ENCODE results near the gene DCAF17.
A peak's percentile ranks its signal among the peaks of the same experiment; 100 is the strongest.
"Not testable (repeated sequence)": the region's sequence is repeated elsewhere in the genome, so short reads cannot be mapped to it uniquely, and the experiment has no call there.

The DCAF17 gene

DNA sequence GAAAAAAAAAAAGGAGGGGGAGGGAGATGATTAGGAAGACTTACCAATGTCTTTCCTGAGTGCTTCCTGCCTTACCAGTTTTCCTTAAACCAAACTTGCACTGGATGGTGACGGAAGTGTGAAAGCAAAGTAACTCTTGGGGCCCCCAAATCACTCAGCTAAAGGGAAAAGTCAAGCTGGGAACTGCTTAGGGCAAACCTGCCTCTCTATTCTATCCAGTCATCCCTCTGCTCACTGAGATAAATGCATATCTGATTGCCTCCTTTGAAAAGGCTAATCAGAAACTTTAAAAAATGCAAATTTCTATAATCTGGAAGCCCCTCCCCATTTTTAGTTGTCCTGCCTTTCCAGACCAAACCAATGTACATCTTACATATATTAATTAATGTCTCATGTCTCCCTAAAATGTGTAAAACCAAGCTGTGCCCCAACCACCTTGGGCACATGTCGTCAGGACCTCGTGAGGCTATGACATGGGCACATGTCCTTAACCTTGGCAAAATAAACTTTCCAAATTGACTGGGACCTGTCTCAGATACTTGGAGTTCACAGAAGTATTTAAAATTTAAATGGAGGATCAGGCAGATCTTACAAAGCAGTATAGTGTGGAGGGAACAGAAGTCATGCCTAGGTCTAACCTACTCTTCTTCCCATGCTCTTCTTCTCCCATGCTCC lies 81.0 kb downstream of the DCAF17 start:
- DNase-seq (ENCODE audit: low spot score): no peak

DNA sequence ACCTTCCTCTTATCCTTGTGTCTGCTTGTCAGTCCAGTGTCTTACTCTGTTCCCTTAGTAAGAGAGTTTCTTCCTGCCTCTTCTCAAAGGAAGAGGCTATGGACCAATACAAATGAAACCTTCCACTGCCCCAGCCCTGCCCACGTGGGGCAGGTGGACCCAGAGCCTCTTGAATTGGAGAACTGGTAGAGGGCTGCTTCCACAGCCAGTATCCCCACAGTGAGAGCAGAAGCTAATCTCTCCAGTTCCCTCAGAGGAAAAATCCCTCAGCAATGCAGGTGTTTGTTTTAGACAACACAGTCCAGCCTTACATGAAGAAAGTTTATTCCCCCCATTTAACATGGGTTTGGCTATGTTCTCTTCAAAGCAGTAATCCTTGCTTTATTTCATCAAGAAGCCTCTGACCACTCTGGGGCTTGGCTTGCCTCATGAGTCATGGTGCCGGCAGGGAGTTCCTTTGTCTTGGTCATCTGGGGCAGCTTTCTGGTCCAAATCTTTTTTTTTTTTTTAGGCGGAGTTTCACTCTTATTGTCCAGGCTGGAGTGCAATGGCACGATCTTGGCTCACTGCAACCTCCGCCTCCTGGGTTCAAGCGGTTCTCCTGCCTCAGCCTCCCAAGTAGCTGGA lies 81.8 kb downstream of the DCAF17 start:
- no peak for DNase-seq (ENCODE audit: low spot score)

- no peak for DNase-seq (ENCODE audit: low spot score)
These were observed 82.8 kb downstream of the DCAF17 start for GRCh38 chr2:171516793-171517192.

DNA sequence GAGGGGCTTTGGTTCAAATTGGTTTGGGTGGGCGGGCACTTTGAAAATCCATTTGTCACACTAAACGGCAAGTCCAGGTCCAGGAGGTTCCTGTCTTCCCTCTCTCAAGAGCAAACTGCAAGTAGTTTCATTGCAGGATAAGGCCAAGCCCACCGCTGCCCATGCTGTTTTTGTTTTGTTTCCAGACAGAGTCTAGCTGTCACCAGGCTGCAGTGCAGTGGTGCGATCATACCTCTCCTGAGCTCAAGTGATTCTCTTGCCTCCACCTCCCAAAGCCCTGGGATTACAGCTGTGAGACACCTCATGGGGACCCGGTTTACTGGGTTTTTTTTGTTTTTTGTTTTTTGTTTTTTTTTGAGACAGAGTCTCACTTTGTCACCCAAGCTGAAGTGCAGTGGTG lies 86.4 kb downstream of the DCAF17 start:
- DNase-seq (ENCODE audit: low spot score): no peak

DNA sequence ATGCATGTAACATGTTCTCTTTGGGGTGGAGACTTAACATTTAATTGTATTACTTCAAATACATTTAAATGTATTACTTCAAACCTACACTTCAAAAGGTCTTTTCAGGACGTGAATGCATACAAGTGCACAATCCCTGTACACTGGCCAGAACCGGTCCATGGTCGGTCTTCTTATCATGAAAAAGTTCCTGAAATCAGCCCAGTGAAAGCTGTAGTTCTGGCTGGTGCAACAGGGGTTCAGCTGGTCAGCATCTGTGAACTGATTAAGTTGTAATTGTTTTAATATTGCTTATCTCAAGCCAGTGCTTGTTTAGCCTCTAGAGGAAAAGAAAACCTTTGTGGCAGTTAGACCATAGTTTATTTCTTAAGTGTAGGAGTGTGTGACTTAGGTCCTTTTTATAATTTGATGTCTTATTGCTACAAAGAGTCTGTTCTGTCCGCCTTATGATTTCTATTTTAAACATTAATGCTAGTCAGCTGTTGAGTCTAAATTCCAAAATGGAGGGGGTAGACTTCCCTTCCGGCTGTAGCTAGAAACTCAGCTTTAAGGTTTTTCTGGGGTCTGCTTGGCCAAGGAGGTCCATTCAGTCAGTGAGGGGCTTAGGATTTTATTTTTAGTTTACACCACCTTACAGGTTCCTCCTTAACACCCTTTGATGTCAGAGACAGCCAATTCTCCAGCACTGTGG lies 87.5 kb downstream of the DCAF17 start:
- DNase-seq (ENCODE audit: low spot score): no peak

- peak; percentile 48 for DNase-seq (ENCODE audit: low spot score)
These were observed 88.2 kb downstream of the DCAF17 start, which contains the start of gene CYBRD1 for GRCh38 chr2:171522052-171522787. Gene CYBRD1, plus strand, starts transcription at chr2:171522474. Its CDS starts 72 bp downstream, at chr2:171522546.

DNA sequence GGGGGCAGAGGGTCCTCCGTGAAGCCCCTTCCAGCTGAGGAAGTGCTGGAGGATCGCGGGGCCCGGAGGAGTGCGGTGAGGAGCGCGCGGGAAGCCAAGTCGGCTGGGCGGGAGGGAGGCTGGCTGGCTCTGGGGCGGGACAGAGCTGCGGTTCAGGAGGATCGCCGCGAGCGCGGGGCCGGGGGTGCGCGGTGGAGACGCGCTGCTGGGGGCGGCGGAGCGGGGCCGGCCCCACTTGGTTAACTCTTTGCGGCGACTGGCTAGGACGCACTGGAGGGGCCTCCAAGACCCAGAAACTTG lies 88.7 kb downstream of the DCAF17 start:
- DNase-seq (ENCODE audit: low spot score): peak; percentile 72

- DNase-seq (ENCODE audit: low spot score): peak; percentile 54
These were observed 89.3 kb downstream of the DCAF17 start for GRCh38 chr2:171523088-171524017.

DNA sequence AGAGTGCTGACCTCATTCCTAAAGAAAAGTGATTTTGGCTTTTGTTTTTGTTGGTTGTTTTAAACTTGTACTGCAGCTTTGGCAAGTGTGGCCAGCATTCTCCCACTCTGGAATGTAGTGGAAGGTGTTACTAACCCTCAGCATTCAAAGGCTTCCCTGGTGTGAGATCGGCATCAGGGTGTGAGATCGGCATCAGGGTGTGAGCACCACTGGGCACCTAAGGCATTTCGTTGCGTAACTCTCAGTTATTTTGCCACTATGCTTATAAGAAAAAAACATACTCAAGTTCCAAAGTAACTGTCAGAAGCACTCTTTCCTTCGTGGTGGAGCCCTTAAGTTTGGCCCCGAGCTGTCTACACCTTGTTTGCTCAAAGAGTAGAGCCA lies 90.0 kb downstream of the DCAF17 start:
- no peak for DNase-seq (ENCODE audit: low spot score)

DNA sequence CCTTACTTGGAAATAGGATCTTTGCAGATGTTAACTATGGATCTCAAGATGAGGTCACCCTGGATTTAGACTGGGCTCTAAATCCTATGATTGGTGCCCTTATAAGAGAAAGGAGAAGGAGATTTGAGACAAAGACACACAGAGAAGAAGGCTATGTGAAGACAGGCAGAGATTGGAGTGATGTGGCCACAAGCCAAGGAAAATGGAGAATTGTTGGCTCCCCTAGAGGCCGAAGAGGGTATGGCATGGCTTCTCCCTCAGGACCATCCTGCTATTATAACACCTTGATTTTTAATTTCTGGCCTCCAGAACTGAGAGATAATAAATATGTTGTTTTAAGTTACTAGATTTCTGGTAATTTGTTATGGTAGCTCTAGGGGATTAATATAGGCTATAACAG lies 95.9 kb downstream of the DCAF17 start:
- no peak for DNase-seq (ENCODE audit: low spot score)

DNA sequence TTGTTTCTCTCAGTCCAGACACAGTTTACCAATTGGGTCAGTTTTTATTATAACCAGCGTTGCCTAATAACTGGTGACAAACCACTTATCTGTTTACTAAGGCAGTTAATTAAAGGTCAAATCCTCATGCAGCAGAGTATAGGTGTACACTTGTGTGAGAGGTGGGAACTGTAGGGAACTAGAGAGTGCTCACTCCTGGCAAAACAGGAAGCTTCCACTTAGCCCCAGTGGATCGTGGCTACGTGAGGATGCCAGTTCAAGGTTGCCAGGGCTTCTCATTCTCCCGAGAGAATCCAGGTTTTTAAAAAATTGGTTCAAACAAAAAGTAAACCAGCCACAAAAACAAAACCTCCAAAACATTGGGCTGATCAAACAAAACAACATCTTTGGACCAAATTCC lies 96.4 kb downstream of the DCAF17 start:
- no peak for DNase-seq (ENCODE audit: low spot score)

GRCh38 chr2:171530859-171531258 lies 96.8 kb downstream of the DCAF17 start:
- not testable (repeated sequence) for DNase-seq (ENCODE audit: low spot score)

DNA sequence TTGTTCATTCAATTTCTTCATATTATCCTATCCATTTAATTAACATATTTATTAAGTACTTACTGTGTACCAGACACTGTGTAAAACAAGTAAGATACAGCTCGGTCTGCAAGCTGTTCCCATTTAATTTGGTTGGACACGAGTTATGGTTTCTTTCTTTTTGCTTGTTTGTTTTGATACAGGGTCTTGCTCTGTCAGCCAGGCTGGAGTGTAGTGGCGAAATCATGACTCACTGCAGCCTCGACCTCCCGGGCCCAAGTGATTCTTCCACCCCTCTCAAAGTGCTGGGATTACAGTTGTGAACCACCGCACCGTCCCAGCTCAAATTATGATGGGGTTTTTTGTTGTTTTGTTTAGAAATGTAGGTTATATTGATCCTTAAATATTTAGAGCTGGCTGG lies 97.3 kb downstream of the DCAF17 start:
- no peak for DNase-seq (ENCODE audit: low spot score)

- DNase-seq (ENCODE audit: low spot score): no peak
These were observed 97.9 kb downstream of the DCAF17 start for GRCh38 chr2:171531836-171532450.

GRCh38 chr2:171533331-171533730 lies 99.3 kb downstream of the DCAF17 start:
- DNase-seq (ENCODE audit: low spot score): no peak

Data from D341Med (cell line).